Right cardiac atrium (tissue), 5 donors: ENCODE results near the gene IRAK1BP1. TPM values are rescaled to one million over a fixed set of nuclear protein-coding genes. Genes with fewer than 3 reads are reported as not detected.

Source experiments
- ATAC-seq, 2 donors: fragments of 200-7000 bp; cut with Tn5 transposase; one replicate each; pipeline versions ENCODE4 v1.8.0 to v1.9.1; 2020; ENCODE audit warnings: moderate library complexity in 2 of 2, mild to moderate bottlenecking in 1 of 2
- DNase-seq, 3 donors: peaks; one replicate each; pipeline ENCODE4 v3.0.0-alpha.2; 2020
- H3K27ac ChIP-seq: one replicate; pipeline ENCODE4 v1.5.1; 2013; ENCODE audit warnings: mild to moderate bottlenecking, low read length, control low read depth, moderate library complexity
- H3K27me3 ChIP-seq: one replicate; pipeline ENCODE4 v1.6.1; 2013; ENCODE audit not compliant: control insufficient read depth, insufficient read depth
- H3K4me1 ChIP-seq: one replicate; pipeline ENCODE4 v1.6.1; 2013; ENCODE audit warnings: low read length; ENCODE audit not compliant: control insufficient read depth, insufficient read depth
- H3K4me3 ChIP-seq: one replicate; pipeline ENCODE4 v1.5.1; 2013; ENCODE audit warnings: low read length, control low read depth
- H3K9me3 ChIP-seq: one replicate; pipeline ENCODE4 v1.6.1; 2013; ENCODE audit warnings: low read length; ENCODE audit not compliant: control insufficient read depth
- WGBS: extraction: QIAGEN DNeasy Blood & Tissue Kit; methylation state at CpG from one replicate; pipeline ENCODE4 v1.1.7; 2013; 5-methylcytosine and 5-hydroxymethylcytosine counted together
- intact Hi-C, 4 donors: fragments of 100-400 bp; cut with DNase I; formaldehyde crosslinking; loops; one replicate each; pipeline versions ENCODE4 v1.11.0 to v1.14.0; 2022 to 2023
- polyA plus RNA-seq: library from polyadenylated mRNA; stranded (reverse); fragments of 200-250 nt; gene quantifications from one replicate; pipeline ENCODE4 v1.2.3, GENCODE V29; 2013
- total RNA-seq, 4 donors: library from RNA; stranded (reverse); fragmentation: NEBNext Ultra II Directional; extraction: Animal tissue kit (Norgen Biotek cat#: 25700); gene quantifications; one replicate each; pipeline ENCODE4 v1.2.1, GENCODE V29; 2021
- donor health status: healthy with polysubstance abuse.
- donor health status: DM: no; HTN: yes; CAD: no.
- donor health status: DM: no; HTN: no; CAD: no.
- donor health status: DM: no; HTN: yes; CAD: no; lungs with severe emphysema.
- donor health status: DM: yes; HTN: yes; CAD: no.

IRAK1BP1 gene
- total and polyA plus RNA-seq, 5 donors = 3.0 to 6.2 (median 4.2) TPM

DNA sequence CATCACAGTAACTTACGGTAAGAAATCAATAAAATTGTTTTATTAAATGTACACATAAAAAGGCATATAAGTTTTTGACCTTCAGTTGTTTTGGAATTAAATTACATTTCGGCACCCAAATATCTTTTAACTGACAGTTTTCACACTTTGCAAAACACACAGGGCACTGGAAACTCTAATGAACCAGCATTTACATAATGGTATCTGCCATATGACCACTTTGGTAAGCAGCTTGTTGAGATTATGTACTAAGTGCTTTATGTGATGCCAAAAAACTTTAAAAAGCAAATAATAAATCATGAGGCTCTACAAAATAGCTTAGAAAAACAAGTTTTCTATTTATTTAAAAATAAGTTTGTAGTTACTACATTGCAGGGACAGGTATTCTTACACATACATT lies 68.2 kb downstream of the IRAK1BP1 start:
- H3K27me3 ChIP-seq = no peaks in the 10 kb centered on the region
- no peak overlapping the region for H3K4me3 ChIP-seq
- DNase-seq (no peak), ATAC-seq (no peak)
- H3K4me1 ChIP-seq = no peaks in the 10 kb centered on the region
- WGBS = 85% methylated on average over 2 of the region's 2 CpGs
- intact Hi-C loops = no loop called here
- no peaks in the 10 kb centered on the region for H3K9me3 ChIP-seq
- no peak overlapping the region for H3K27ac ChIP-seq

- Histone ChIP-seq H3K27me3 (no peaks in the 10 kb centered on the region), H3K4me1 (no peaks in the 10 kb centered on the region), H3K27ac (no peak overlapping the region), H3K4me3 (no peak overlapping the region), H3K9me3 (no peaks in the 10 kb centered on the region)
- WGBS = 66% methylated on average over 2 of the region's 2 CpGs
- DNase-seq = no peak
- ATAC-seq = peak; percentile 67 to 75
- intact Hi-C loops = no loop called here
Observed at GRCh38 chr6:78936515-78936914, 69.2 kb downstream of the IRAK1BP1 start.

GRCh38 chr6:78942446-78942845 lies 75.1 kb downstream of the IRAK1BP1 start:
- DNase-seq (no peak), ATAC-seq (no peak)
- WGBS = 95% methylated on average over 1 of the region's 1 CpG
- Histone ChIP-seq H3K27me3 (no peaks in the 10 kb centered on the region), H3K4me3 (no peak overlapping the region), H3K9me3 (no peaks in the 10 kb centered on the region), H3K4me1 (no peaks in the 10 kb centered on the region), H3K27ac (no peak overlapping the region)
- intact Hi-C loops = no loop called here

- ATAC-seq (no peak), DNase-seq (no peak)
Observed at GRCh38 chr6:78947529-78947928, 80.2 kb downstream of the IRAK1BP1 start.

DNA sequence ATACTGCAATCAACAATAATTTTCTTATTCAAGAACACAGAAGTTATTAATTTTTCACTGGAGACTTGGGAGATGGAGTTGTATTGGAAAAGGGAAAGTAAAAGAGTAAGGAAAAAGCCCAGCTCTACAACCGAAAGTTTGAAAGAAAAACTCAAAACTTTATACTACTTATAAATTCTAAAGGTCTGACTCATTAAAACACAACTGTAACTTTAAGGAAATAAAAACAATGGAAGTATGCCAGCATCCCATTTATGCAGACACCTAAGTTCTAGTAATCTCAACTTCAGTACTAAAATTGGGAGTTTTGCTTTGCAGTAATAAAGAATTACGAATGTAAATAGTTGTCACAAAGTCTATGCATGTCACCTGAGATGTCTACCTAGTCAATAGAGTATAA lies 80.6 kb downstream of the IRAK1BP1 start:
- Histone ChIP-seq H3K27ac (no peak overlapping the region), H3K4me3 (no peak overlapping the region), H3K27me3 (no peaks in the 10 kb centered on the region), H3K9me3 (no peaks in the 10 kb centered on the region), H3K4me1 (no peaks in the 10 kb centered on the region)
- WGBS = 94% methylated on average over 2 of the region's 2 CpGs
- intact Hi-C loops = no loop called here
- ATAC-seq = no peak
- DNase-seq = no peak

More at GRCh38 chr6:78947529-78947928, 80.2 kb downstream of the IRAK1BP1 start:
- H3K27ac ChIP-seq = no peak overlapping the region
- intact Hi-C loops = no loop called here
- WGBS = 87% methylated on average over 2 of the region's 2 CpGs
- no peaks in the 10 kb centered on the region for H3K4me1 ChIP-seq
- no peaks in the 10 kb centered on the region for H3K9me3 ChIP-seq
- H3K4me3 ChIP-seq = no peak overlapping the region
- no peaks in the 10 kb centered on the region for H3K27me3 ChIP-seq

DNA sequence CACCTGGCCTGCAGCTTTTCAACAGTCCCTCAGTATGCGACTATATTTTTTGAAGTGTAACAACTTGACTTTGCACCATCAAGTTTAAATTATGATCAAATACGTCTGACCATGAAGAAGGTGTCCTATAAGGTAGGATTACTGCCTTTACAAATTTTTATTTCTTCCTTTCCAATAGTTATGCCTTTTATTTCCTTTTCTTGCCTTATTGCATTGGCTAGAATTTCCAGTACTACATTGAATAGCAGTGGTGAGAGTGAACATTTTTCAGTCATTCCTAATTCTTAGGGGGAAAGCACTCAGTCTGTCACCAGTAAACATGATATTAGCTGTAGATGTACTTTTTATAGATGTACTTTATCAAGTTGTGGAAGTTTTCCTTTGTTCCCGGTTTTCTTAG lies 81.4 kb downstream of the IRAK1BP1 start:
- ATAC-seq = no peak
- intact Hi-C loops = no loop called here
- Histone ChIP-seq H3K4me3 (no peak overlapping the region), H3K27ac (no peak overlapping the region), H3K9me3 (no peaks in the 10 kb centered on the region), H3K27me3 (no peaks in the 10 kb centered on the region), H3K4me1 (no peaks in the 10 kb centered on the region)
- DNase-seq = no peak
- 99% methylated on average over 3 of the region's 3 CpGs for WGBS

- H3K27ac ChIP-seq = no peak overlapping the region
- no peaks in the 10 kb centered on the region for H3K9me3 ChIP-seq
- H3K27me3 ChIP-seq = no peaks in the 10 kb centered on the region
- intact Hi-C loops = no loop called here
- no peak for ATAC-seq
- WGBS = 97% methylated on average over 1 of the region's 1 CpG
- no peaks in the 10 kb centered on the region for H3K4me1 ChIP-seq
- no peak overlapping the region for H3K4me3 ChIP-seq
- DNase-seq = no peak
Observed at GRCh38 chr6:78952362-78952761, 85.0 kb downstream of the IRAK1BP1 start.

Other genes starting within 250 kb of the IRAK1BP1 start
- 10 to 100 TPM; 17.7 to 19.6 (median 19.2) TPM for gene PHIP, start 210.7 kb downstream of the IRAK1BP1 start, total RNA-seq
- gene PHIP, start 210.7 kb downstream of the IRAK1BP1 start, polyA plus RNA-seq = 6.8 TPM